B cell (primary cell): ENCODE results near the gene KLC4.

ENCODE experiments used
- CTCF ChIP-seq: fragments of 200-600 bp; IDR thresholded peaks from one replicate; pipeline ENCODE4 v1.8.0; 2022; ENCODE audit warnings: antibody characterized with exemption, mild to moderate bottlenecking
- EZH2 ChIP-seq: IDR thresholded peaks from 2 replicates; pipeline ENCODE4 v1.6.1; 2012; ENCODE audit warnings: borderline replicate concordance, low read depth, mild to moderate bottlenecking, moderate library complexity, low read length; ENCODE audit not compliant: insufficient read depth, poor library complexity, severe bottlenecking

- TF ChIP-seq CTCF (no peak), EZH2 (no peak)
Measured at GRCh38 chr6:43026365-43026764, 33.1 kb upstream of the KLC4 start.
